GM23338 (cell line): Measurements from ENCODE around the gene DCAF7. TPM values are rescaled to one million over a fixed set of nuclear protein-coding genes. Genes with fewer than 3 reads are reported as not detected.

Experiments
- ATAC-seq: fragments of 200-7000 bp; cut with Tn5 transposase; 3 replicates; pipeline ENCODE4 v1.9.1; 2020
- DNase-seq: peaks from one replicate; pipeline ENCODE4 v3.0.0-alpha.2; 2015; ENCODE audit warnings: low spot score
- H2AFZ ChIP-seq: fragments of 200-600 bp; sonication (generic); 2 replicates; pipeline ENCODE4 v1.8.0; 2016; ENCODE audit warnings: antibody characterized with exemption, mild to moderate bottlenecking, moderate library complexity
- H3F3A ChIP-seq: fragments of 200-600 bp; sonication (generic); replicated peaks from 2 replicates; pipeline ENCODE4 v1.8.0; 2017; ENCODE audit warnings: antibody characterized with exemption, mixed run types, low read depth
- H3K27ac ChIP-seq: fragments of 200-600 bp; sonication (generic); 2 replicates; pipeline ENCODE4 v1.6.1; 2016; ENCODE audit warnings: low read depth
- H3K27me3 ChIP-seq: fragments of 200-600 bp; sonication (generic); 2 replicates; pipeline ENCODE4 v1.8.0; 2016; ENCODE audit warnings: mild to moderate bottlenecking, mixed run types, moderate library complexity; ENCODE audit not compliant: insufficient read depth
- H3K36me3 ChIP-seq: fragments of 200-600 bp; sonication (generic); 2 replicates; pipeline ENCODE4 v1.8.0; 2016; ENCODE audit warnings: mild to moderate bottlenecking; ENCODE audit not compliant: insufficient read depth
- H3K4me1 ChIP-seq: fragments of 200-600 bp; sonication (generic); 2 replicates; pipeline ENCODE4 v1.8.0; 2016; ENCODE audit warnings: mild to moderate bottlenecking, moderate library complexity; ENCODE audit not compliant: insufficient read depth
- H3K4me2 ChIP-seq: fragments of 200-600 bp; sonication (generic); 2 replicates; pipeline ENCODE4 v1.7.1; 2017; ENCODE audit warnings: mixed run types
- H3K4me3 ChIP-seq: fragments of 200-600 bp; sonication (generic); 2 replicates; pipeline ENCODE4 v1.6.1; 2016; ENCODE audit warnings: mixed run types
- H3K79me2 ChIP-seq: fragments of 200-600 bp; sonication (generic); replicated peaks from 2 replicates; pipeline ENCODE4 v1.8.0; 2017; ENCODE audit warnings: mild to moderate bottlenecking; ENCODE audit not compliant: insufficient read depth
- H3K9me2 ChIP-seq: fragments of 200-600 bp; sonication (generic); 2 replicates; pipeline ENCODE4 v1.8.0; 2017; ENCODE audit not compliant: insufficient read depth
- H4K20me1 ChIP-seq: fragments of 200-600 bp; sonication (generic); replicated peaks from 2 replicates; pipeline ENCODE4 v1.8.0; 2017; ENCODE audit warnings: mild to moderate bottlenecking; ENCODE audit not compliant: insufficient read depth
- H3K27ac Mint-ChIP-seq: 2 replicates; pipeline ENCODE4 v1.8.0; 2020; ENCODE audit warnings: inconsistent platforms, mild to moderate bottlenecking, moderate library complexity, mixed read lengths
- H3K27me3 Mint-ChIP-seq: 3 replicates; pipeline ENCODE4 v1.8.0; 2022; ENCODE audit warnings: low read depth, mild to moderate bottlenecking, moderate library complexity, mixed read lengths, inconsistent platforms; ENCODE audit not compliant: insufficient read depth, poor library complexity
- H3K36me3 Mint-ChIP-seq: 3 replicates; pipeline ENCODE4 v1.8.0; 2021; ENCODE audit warnings: low read depth, mild to moderate bottlenecking, inconsistent platforms, moderate library complexity, mixed read lengths
- H3K4me1 Mint-ChIP-seq: 3 replicates; pipeline ENCODE4 v1.8.0; 2020; ENCODE audit warnings: mild to moderate bottlenecking, inconsistent platforms, mixed read lengths
- H3K4me3 Mint-ChIP-seq: 3 replicates; pipeline ENCODE4 v1.8.0; 2021; ENCODE audit warnings: moderate library complexity, mild to moderate bottlenecking, inconsistent platforms, mixed read lengths
- H3K9me3 Mint-ChIP-seq: 3 replicates; pipeline ENCODE4 v1.8.0; 2020; ENCODE audit warnings: moderate library complexity, mild to moderate bottlenecking, inconsistent platforms, mixed read lengths
- CREB1 ChIP-seq: fragments of 250-450 bp; sonication (Bioruptor Pico); IDR thresholded peaks from 2 replicates; pipeline ENCODE4 v1.5.0; 2020; ENCODE audit warnings: low read depth, mild to moderate bottlenecking, moderate library complexity
- EZH2 ChIP-seq: fragments of 200-600 bp; sonication (generic); IDR thresholded peaks from one replicate; pipeline ENCODE4 v1.8.0; 2017; ENCODE audit warnings: antibody characterized with exemption, mild to moderate bottlenecking, low read depth; ENCODE audit not compliant: unreplicated experiment
- JUNB ChIP-seq: IDR thresholded peaks from one replicate; pipeline ENCODE4 v1.6.1; 2016; ENCODE audit warnings: antibody characterized with exemption; ENCODE audit not compliant: unreplicated experiment
- NANOG ChIP-seq: IDR thresholded peaks from 2 replicates; pipeline ENCODE4 v1.6.1; 2016; ENCODE audit warnings: antibody characterized with exemption, borderline replicate concordance
- POLR2AphosphoS5 ChIP-seq: IDR thresholded peaks from 2 replicates; pipeline ENCODE4 v1.6.1; 2016; ENCODE audit warnings: antibody characterized with exemption, low read depth
- STAT1 ChIP-seq: IDR thresholded peaks from one replicate; pipeline ENCODE4 v1.6.1; 2016; ENCODE audit warnings: antibody characterized with exemption; ENCODE audit not compliant: unreplicated experiment
- ZNF114 ChIP-seq: fragments of 250-450 bp; sonication (Bioruptor Pico); IDR thresholded peaks from 2 replicates; pipeline ENCODE4 v1.5.0; 2020; ENCODE audit warnings: mild to moderate bottlenecking, moderate library complexity
- ZNF331 ChIP-seq: fragments of 250-450 bp; sonication (Bioruptor Pico); IDR thresholded peaks from 2 replicates; pipeline ENCODE4 v1.5.0; 2020; ENCODE audit warnings: low read depth, mild to moderate bottlenecking, moderate library complexity
- polyA plus RNA-seq: library from polyadenylated mRNA; unstranded; fragments of >200 nt; fragmentation: Nextera tagmentation; extraction: Ambion mirVana; gene quantifications from 2 replicates; pipeline ENCODE4 v1.2.1, GENCODE V29; 2016
- total RNA-seq: library from RNA; depleted of rRNA; stranded (reverse); fragments of >200 nt; shearing (Covaris generic); gene quantifications from 2 replicates; pipeline ENCODE4 v1.2.3, GENCODE V29; 2014
- TF ChIP-seq, protein P1 (sequence below): IDR thresholded peaks from one replicate; pipeline ENCODE4 v1.6.1; 2018; ENCODE audit warnings: antibody characterized with exemption; ENCODE audit not compliant: unreplicated experiment
- TF ChIP-seq, protein P2 (sequence below), 2 experiments: fragments of 200-600 bp in 1 of 2; sonication (generic) in 1 of 2; conservative IDR thresholded peaks; 2 replicates each; pipeline versions ENCODE4 v1.5.1 to v1.6.1; 2016 to 2017; ENCODE audit warnings: antibody characterized with exemption in 2 of 2, low read depth in 2 of 2, mild to moderate bottlenecking in 2 of 2, moderate library complexity in 1 of 2
- TF ChIP-seq, protein P3 (sequence below): IDR thresholded peaks from 2 replicates; pipeline ENCODE4 v1.6.1; 2016; ENCODE audit warnings: antibody characterized with exemption
- TF ChIP-seq, protein P4 (sequence below): fragments of 250-450 bp; sonication (Bioruptor Pico); IDR thresholded peaks from 2 replicates; pipeline ENCODE4 v1.5.0; 2020; ENCODE audit warnings: mild to moderate bottlenecking, moderate library complexity

DCAF7 gene
- total and polyA plus RNA-seq, 2 experiments from 2014 or later: 31.3 to 60.1 TPM

DNA sequence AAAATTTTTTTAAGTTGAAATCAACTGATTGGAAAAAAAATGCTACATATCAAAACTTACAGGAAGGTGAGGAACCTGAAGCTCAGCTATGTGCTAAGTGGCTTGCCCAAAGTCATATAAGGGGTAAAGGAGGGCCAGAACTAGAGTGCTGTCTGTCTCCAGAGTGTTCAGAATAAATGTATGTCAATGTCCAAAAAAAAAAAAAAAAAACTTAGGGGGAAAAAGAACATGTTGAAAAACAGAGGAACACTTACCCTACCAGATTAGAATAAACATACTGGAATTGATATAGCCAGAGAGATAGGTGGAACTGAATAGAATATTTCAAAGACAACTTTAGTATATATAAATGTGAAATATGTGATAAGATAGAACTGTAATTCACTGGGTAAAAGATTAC is 11.5 kb downstream of the DCAF7 start:
- Histone ChIP-seq H3K27me3 (no peaks in the 10 kb centered on the region), H3K36me3 (peaks cover 3% of the 10 kb centered on the region; the same call in 1 of the 2 replicates), H3K4me2 (no peak overlapping the region), H3K27ac (no peak overlapping the region), H3F3A (no peaks in the 10 kb centered on the region), H3K79me2 (peaks cover 94% of the 10 kb centered on the region), H4K20me1 (peaks cover 35% of the 10 kb centered on the region), H3K9me2 (no peaks in the 10 kb centered on the region), H3K4me3 (no peak overlapping the region), H3K4me1 (no peaks in the 10 kb centered on the region), H2AFZ (no peak overlapping the region)
- no peak overlapping the region for H3K4me3 Mint-ChIP-seq
- H3K4me1 Mint-ChIP-seq: no peaks in the 10 kb centered on the region
- H3K27ac Mint-ChIP-seq: no peak overlapping the region
- H3K9me3 Mint-ChIP-seq: no peaks in the 10 kb centered on the region
- peaks cover 3% of the 10 kb centered on the region for H3K27me3 Mint-ChIP-seq
- no peak for ATAC-seq
- no peak for DNase-seq
- peaks cover 6% of the 10 kb centered on the region; the same call in 1 of the 3 replicates for H3K36me3 Mint-ChIP-seq
- TF ChIP-seq NANOG (no peak), POLR2AphosphoS5 (no peak), ZNF114 (CRISPR knock-in tag) (no peak), CREB1 (CRISPR knock-in tag) (no peak), ZNF331 (CRISPR knock-in tag) (no peak), STAT1 (no peak), JUNB (no peak), EZH2 (no peak)
- TF ChIP-seq, protein P1, sequence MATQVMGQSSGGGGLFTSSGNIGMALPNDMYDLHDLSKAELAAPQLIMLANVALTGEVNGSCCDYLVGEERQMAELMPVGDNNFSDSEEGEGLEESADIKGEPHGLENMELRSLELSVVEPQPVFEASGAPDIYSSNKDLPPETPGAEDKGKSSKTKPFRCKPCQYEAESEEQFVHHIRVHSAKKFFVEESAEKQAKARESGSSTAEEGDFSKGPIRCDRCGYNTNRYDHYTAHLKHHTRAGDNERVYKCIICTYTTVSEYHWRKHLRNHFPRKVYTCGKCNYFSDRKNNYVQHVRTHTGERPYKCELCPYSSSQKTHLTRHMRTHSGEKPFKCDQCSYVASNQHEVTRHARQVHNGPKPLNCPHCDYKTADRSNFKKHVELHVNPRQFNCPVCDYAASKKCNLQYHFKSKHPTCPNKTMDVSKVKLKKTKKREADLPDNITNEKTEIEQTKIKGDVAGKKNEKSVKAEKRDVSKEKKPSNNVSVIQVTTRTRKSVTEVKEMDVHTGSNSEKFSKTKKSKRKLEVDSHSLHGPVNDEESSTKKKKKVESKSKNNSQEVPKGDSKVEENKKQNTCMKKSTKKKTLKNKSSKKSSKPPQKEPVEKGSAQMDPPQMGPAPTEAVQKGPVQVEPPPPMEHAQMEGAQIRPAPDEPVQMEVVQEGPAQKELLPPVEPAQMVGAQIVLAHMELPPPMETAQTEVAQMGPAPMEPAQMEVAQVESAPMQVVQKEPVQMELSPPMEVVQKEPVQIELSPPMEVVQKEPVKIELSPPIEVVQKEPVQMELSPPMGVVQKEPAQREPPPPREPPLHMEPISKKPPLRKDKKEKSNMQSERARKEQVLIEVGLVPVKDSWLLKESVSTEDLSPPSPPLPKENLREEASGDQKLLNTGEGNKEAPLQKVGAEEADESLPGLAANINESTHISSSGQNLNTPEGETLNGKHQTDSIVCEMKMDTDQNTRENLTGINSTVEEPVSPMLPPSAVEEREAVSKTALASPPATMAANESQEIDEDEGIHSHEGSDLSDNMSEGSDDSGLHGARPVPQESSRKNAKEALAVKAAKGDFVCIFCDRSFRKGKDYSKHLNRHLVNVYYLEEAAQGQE: no peak
- TF ChIP-seq, protein P2, sequence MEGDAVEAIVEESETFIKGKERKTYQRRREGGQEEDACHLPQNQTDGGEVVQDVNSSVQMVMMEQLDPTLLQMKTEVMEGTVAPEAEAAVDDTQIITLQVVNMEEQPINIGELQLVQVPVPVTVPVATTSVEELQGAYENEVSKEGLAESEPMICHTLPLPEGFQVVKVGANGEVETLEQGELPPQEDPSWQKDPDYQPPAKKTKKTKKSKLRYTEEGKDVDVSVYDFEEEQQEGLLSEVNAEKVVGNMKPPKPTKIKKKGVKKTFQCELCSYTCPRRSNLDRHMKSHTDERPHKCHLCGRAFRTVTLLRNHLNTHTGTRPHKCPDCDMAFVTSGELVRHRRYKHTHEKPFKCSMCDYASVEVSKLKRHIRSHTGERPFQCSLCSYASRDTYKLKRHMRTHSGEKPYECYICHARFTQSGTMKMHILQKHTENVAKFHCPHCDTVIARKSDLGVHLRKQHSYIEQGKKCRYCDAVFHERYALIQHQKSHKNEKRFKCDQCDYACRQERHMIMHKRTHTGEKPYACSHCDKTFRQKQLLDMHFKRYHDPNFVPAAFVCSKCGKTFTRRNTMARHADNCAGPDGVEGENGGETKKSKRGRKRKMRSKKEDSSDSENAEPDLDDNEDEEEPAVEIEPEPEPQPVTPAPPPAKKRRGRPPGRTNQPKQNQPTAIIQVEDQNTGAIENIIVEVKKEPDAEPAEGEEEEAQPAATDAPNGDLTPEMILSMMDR (conservative IDR thresholded peaks at IDR 0.05; ENCODE audit: low read depth in 2 of 2): no peak
- TF ChIP-seq, protein P3, sequence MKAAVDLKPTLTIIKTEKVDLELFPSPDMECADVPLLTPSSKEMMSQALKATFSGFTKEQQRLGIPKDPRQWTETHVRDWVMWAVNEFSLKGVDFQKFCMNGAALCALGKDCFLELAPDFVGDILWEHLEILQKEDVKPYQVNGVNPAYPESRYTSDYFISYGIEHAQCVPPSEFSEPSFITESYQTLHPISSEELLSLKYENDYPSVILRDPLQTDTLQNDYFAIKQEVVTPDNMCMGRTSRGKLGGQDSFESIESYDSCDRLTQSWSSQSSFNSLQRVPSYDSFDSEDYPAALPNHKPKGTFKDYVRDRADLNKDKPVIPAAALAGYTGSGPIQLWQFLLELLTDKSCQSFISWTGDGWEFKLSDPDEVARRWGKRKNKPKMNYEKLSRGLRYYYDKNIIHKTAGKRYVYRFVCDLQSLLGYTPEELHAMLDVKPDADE: no peak
- TF ChIP-seq, protein P4, sequence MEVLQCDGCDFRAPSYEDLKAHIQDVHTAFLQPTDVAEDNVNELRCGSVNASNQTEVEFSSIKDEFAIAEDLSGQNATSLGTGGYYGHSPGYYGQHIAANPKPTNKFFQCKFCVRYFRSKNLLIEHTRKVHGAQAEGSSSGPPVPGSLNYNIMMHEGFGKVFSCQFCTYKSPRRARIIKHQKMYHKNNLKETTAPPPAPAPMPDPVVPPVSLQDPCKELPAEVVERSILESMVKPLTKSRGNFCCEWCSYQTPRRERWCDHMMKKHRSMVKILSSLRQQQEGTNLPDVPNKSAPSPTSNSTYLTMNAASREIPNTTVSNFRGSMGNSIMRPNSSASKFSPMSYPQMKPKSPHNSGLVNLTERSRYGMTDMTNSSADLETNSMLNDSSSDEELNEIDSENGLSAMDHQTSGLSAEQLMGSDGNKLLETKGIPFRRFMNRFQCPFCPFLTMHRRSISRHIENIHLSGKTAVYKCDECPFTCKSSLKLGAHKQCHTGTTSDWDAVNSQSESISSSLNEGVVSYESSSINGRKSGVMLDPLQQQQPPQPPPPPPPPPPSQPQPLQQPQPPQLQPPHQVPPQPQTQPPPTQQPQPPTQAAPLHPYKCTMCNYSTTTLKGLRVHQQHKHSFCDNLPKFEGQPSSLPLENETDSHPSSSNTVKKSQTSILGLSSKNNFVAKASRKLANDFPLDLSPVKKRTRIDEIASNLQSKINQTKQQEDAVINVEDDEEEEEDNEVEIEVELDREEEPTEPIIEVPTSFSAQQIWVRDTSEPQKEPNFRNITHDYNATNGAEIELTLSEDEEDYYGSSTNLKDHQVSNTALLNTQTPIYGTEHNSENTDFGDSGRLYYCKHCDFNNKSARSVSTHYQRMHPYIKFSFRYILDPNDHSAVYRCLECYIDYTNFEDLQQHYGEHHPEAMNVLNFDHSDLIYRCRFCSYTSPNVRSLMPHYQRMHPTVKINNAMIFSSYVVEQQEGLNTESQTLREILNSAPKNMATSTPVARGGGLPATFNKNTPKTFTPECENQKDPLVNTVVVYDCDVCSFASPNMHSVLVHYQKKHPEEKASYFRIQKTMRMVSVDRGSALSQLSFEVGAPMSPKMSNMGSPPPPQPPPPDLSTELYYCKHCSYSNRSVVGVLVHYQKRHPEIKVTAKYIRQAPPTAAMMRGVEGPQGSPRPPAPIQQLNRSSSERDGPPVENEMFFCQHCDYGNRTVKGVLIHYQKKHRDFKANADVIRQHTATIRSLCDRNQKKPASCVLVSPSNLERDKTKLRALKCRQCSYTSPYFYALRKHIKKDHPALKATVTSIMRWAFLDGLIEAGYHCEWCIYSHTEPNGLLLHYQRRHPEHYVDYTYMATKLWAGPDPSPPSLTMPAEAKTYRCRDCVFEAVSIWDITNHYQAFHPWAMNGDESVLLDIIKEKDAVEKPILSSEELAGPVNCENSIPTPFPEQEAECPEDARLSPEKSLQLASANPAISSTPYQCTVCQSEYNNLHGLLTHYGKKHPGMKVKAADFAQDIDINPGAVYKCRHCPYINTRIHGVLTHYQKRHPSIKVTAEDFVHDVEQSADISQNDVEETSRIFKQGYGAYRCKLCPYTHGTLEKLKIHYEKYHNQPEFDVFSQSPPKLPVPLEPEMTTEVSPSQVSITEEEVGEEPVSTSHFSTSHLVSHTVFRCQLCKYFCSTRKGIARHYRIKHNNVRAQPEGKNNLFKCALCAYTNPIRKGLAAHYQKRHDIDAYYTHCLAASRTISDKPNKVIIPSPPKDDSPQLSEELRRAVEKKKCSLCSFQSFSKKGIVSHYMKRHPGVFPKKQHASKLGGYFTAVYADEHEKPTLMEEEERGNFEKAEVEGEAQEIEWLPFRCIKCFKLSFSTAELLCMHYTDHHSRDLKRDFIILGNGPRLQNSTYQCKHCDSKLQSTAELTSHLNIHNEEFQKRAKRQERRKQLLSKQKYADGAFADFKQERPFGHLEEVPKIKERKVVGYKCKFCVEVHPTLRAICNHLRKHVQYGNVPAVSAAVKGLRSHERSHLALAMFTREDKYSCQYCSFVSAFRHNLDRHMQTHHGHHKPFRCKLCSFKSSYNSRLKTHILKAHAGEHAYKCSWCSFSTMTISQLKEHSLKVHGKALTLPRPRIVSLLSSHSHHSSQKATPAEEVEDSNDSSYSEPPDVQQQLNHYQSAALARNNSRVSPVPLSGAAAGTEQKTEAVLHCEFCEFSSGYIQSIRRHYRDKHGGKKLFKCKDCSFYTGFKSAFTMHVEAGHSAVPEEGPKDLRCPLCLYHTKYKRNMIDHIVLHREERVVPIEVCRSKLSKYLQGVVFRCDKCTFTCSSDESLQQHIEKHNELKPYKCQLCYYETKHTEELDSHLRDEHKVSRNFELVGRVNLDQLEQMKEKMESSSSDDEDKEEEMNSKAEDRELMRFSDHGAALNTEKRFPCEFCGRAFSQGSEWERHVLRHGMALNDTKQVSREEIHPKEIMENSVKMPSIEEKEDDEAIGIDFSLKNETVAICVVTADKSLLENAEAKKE (CRISPR knock-in tag): no peak
